GM18520 (cell line): ENCODE measurements around the gene SFPQ.
"Not testable (repeated sequence)": the region's sequence is repeated elsewhere in the genome, so short reads cannot be mapped to it uniquely, and the experiment has no call there.

Source experiments
- ATAC-seq: cut with Tn5 transposase; IDR thresholded peaks from one replicate; pipeline ENCODE4 v1.9.1; 2021; ENCODE audit not compliant: unreplicated experiment

SFPQ gene

DNA sequence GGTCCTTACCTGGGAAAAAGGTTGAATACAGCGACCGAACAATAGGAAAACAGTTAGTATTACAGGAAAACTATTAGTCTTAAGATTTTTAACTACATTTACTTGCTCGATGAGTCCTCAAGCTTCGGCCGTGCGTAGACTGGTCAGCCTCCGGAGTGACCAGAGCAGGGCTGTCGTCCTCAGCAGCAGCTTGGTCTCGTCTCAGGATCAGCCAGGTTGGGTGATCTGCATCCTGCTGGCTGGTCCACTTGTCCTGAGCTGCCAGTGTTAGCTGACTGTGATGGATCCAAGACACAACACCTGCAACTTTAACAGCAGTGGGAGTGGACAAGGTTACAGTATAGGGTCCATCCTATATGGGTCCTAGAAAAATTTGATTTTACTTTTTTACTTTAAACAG is 50.2 kb downstream of the SFPQ start:
- not testable (repeated sequence) for ATAC-seq

DNA sequence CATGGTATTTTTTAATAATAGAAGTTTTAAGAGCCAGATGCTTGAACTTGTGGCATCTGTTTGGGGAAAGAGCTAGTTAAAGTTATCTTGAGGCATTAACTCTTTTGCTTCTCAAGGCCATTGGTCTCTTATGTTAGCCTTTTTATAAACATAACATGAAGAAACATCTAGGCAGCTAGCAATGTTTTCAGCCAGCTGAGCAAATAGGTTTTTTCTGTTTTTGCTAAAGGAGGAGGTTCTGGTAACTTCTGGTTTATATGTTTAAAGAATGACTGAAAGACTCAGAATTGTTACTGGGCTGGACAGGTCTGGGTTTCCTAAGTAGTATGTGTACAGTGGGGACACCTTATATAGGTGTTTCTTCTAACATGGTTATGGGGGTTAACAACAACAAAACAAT is 50.7 kb downstream of the SFPQ start:
- not testable (repeated sequence) for ATAC-seq

DNA sequence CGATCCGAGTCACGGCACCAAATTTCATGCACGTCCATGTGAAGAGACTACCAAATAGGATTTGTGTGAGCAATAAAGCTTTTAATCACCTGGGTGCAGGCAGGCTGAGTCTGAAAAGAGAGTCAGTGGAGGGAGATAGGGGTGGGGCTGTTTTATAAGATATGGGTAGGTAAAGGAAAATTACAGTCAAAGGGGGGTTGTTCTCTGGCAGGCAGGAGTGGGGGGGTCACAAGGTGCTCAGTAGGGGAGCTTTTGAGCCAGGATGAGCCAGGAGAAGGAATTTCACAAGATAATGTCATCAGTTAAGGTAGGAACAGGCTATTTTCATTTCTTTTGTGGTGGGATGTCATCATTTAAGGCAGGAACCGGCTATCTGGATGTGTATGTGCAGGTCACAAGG is 55.4 kb downstream of the SFPQ start:
- not testable (repeated sequence) for ATAC-seq

DNA sequence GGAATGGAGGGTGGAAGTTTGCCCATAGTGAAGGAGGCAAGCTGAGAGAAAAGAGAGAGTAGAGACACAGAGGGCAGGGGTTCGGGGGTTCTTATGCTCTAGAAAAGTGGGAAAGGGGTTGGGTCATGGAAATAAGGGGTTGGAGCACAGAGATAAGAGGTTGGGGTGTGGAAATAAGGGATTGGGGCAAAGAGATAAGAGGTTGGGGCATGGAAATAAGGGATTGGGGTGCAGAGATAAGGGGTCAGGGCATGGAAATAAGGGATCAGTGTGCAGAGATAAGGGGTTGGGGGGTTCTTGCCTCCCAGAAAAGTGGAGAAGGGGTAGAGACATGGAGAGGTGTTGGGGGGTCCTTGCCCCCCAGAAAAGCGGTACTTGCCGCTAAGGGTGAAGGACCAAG is 56.2 kb downstream of the SFPQ start:
- ATAC-seq, result no peak
